HEK293T (cell line): ENCODE results near the gene AURKA.

ENCODE experiments used
- ARNT ChIP-seq: fragments of 450-650 bp; IDR thresholded peaks from 2 replicates; pipeline ENCODE4 v1.6.1; 2017; ENCODE audit warnings: mild to moderate bottlenecking
- BHLHE40 ChIP-seq: fragments of 450-650 bp; IDR thresholded peaks from 2 replicates; pipeline ENCODE4 v1.6.1; 2016; ENCODE audit warnings: mild to moderate bottlenecking, moderate library complexity, borderline replicate concordance
- ELF4 ChIP-seq: fragments of 450-650 bp; IDR thresholded peaks from 2 replicates; pipeline ENCODE4 v1.6.1; 2017; ENCODE audit warnings: antibody characterized with exemption
- FOXK2 ChIP-seq: fragments of 450-650 bp; IDR thresholded peaks from 2 replicates; pipeline ENCODE4 v1.6.1; 2016; ENCODE audit warnings: mild to moderate bottlenecking
- FOXM1 ChIP-seq: fragments of 450-650 bp; IDR thresholded peaks from 2 replicates; pipeline ENCODE4 v1.6.1; 2017; ENCODE audit warnings: mild to moderate bottlenecking, borderline replicate concordance
- HDGF ChIP-seq: fragments of 450-650 bp; IDR thresholded peaks from 2 replicates; pipeline ENCODE4 v1.6.1; 2017; ENCODE audit warnings: antibody characterized with exemption, borderline replicate concordance
- L3MBTL2 ChIP-seq: fragments of 450-650 bp; conservative IDR thresholded peaks from 2 replicates; pipeline ENCODE4 v1.6.1; 2016; ENCODE audit warnings: mild to moderate bottlenecking
- LEF1 ChIP-seq: fragments of 450-650 bp; IDR thresholded peaks from 2 replicates; pipeline ENCODE4 v1.6.1; 2017; ENCODE audit warnings: mild to moderate bottlenecking, borderline replicate concordance
- NFRKB ChIP-seq: fragments of 450-650 bp; IDR thresholded peaks from 2 replicates; pipeline ENCODE4 v1.6.1; 2016; ENCODE audit warnings: mild to moderate bottlenecking, moderate library complexity
- SP1 ChIP-seq: fragments of 450-650 bp; IDR thresholded peaks from 2 replicates; pipeline ENCODE4 v1.6.1; 2017
- SUZ12 ChIP-seq: fragments of 450-650 bp; IDR thresholded peaks from 2 replicates; pipeline ENCODE4 v1.6.1; 2016; ENCODE audit warnings: mild to moderate bottlenecking
- ZNF384 ChIP-seq: fragments of 450-650 bp; IDR thresholded peaks from 2 replicates; pipeline ENCODE4 v1.6.1; 2016
- TF ChIP-seq, protein P1 (sequence below): fragments of 450-650 bp; IDR thresholded peaks from 2 replicates; pipeline ENCODE4 v1.6.1; 2016

DNA sequence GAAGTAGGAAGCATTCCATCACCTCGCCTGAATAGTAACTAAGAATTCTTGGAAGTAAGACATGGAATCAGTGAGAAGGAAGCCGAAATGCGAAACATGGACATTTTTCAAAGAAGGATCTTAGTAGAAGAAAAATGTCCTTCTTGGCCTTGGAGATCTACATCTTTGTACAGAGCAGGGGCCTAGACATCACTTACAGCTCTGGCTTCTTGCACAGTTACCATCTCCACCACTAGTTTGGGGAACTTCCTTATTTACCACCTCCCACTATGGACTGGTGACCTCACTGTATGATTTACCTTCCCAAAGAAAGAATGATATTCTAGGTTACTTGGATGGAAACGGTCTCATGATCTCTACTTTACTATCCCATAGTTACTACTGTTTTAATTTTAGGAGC lies 35.8 kb upstream of the AURKA start:
- TF ChIP-seq FOXM1 (no peak), ZNF384 (no peak), SP1 (no peak), NFRKB (no peak), L3MBTL2 (no peak), ARNT (no peak), FOXK2 (no peak), SUZ12 (no peak), LEF1 (no peak), BHLHE40 (no peak), ELF4 (no peak), HDGF (no peak)
- TF ChIP-seq, protein P1, sequence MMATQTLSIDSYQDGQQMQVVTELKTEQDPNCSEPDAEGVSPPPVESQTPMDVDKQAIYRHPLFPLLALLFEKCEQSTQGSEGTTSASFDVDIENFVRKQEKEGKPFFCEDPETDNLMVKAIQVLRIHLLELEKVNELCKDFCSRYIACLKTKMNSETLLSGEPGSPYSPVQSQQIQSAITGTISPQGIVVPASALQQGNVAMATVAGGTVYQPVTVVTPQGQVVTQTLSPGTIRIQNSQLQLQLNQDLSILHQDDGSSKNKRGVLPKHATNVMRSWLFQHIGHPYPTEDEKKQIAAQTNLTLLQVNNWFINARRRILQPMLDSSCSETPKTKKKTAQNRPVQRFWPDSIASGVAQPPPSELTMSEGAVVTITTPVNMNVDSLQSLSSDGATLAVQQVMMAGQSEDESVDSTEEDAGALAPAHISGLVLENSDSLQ = no peak
